ENCODE results near the gene NR2F6.
"Not testable (repeated sequence)": the region's sequence is repeated elsewhere in the genome, so short reads cannot be mapped to it uniquely, and the experiment has no call there.

NR2F6 gene

GRCh38 chr19:17210296-17210695, 35.4 kb downstream of the NR2F6 start:
- DNase-seq (ENCODE audit: low spot score), result no peak

- DNase-seq (ENCODE audit: low spot score), result peak; percentile 50
Measured at GRCh38 chr19:17209126-17210036, 36.3 kb downstream of the NR2F6 start.

GRCh38 chr19:17206736-17207581, 38.8 kb downstream of the NR2F6 start:
- no peak for DNase-seq (ENCODE audit: low spot score)

GRCh38 chr19:17205237-17206140, 40.2 kb downstream of the NR2F6 start:
- peak; percentile 51 for DNase-seq (ENCODE audit: low spot score)

- no peak for DNase-seq (ENCODE audit: low spot score)
Measured at GRCh38 chr19:17202713-17203112, 43.0 kb downstream of the NR2F6 start.

- DNase-seq (ENCODE audit: low spot score), result no peak
Measured at GRCh38 chr19:17202249-17202648, 43.5 kb downstream of the NR2F6 start.

GRCh38 chr19:17200408-17201079, 45.2 kb downstream of the NR2F6 start:
- DNase-seq (ENCODE audit: low spot score), result no peak

- DNase-seq (ENCODE audit: low spot score), result no peak
Measured at GRCh38 chr19:17197666-17198065, 48.1 kb downstream of the NR2F6 start.

- no peak for DNase-seq (ENCODE audit: low spot score)
Measured at GRCh38 chr19:17196610-17197009, 49.1 kb downstream of the NR2F6 start.

- DNase-seq (ENCODE audit: low spot score), result no peak
Measured at GRCh38 chr19:17195106-17195505, 50.6 kb downstream of the NR2F6 start.

GRCh38 chr19:17194608-17195007, 51.1 kb downstream of the NR2F6 start:
- no peak for DNase-seq (ENCODE audit: low spot score)

- DNase-seq (ENCODE audit: low spot score), result no peak
Measured at GRCh38 chr19:17192751-17193150, 53.0 kb downstream of the NR2F6 start.

GRCh38 chr19:17191736-17192135, 54.0 kb downstream of the NR2F6 start:
- DNase-seq (ENCODE audit: low spot score), result not testable (repeated sequence)

GRCh38 chr19:17185590-17185989, 60.1 kb downstream of the NR2F6 start:
- DNase-seq (ENCODE audit: low spot score), result no peak

GRCh38 chr19:17184371-17184841, 61.3 kb downstream of the NR2F6 start:
- DNase-seq (ENCODE audit: low spot score), result peak; percentile 60

GRCh38 chr19:17183858-17184321, 61.8 kb downstream of the NR2F6 start:
- DNase-seq (ENCODE audit: low spot score), result peak; percentile 14

- peak; percentile 15 for DNase-seq (ENCODE audit: low spot score)
Measured at GRCh38 chr19:17183271-17183761, 62.4 kb downstream of the NR2F6 start.

All from activated CD4-positive, alpha-beta T cell treated with anti-CD3 and anti-CD28 coated beads, Interleukin-2, Interleukin-4, amounts not matched to agents 100 ng/mL and 50 ng/mL, durations not matched to agents 16 hours and 8 hours (primary cell).